H54 (cell line): ENCODE results near the gene SPATS2.

ENCODE experiments used
- DNase-seq: peaks from one replicate; pipeline ENCODE4 v3.0.0; 2011; ENCODE audit warnings: low spot score, mixed read lengths; ENCODE audit not compliant: insufficient read length
- FAIRE-seq: peaks from 3 replicates; lab custom pipeline; 2011; peaks lifted over from hg19 to GRCh38; lab: Jason Lieb, UNC
- POLR2A ChIP-seq: IDR thresholded peaks from 2 replicates; pipeline ENCODE4 v1.6.1; 2011; ENCODE audit warnings: low read depth, mild to moderate bottlenecking, low read length

Gene SPATS2

DNA sequence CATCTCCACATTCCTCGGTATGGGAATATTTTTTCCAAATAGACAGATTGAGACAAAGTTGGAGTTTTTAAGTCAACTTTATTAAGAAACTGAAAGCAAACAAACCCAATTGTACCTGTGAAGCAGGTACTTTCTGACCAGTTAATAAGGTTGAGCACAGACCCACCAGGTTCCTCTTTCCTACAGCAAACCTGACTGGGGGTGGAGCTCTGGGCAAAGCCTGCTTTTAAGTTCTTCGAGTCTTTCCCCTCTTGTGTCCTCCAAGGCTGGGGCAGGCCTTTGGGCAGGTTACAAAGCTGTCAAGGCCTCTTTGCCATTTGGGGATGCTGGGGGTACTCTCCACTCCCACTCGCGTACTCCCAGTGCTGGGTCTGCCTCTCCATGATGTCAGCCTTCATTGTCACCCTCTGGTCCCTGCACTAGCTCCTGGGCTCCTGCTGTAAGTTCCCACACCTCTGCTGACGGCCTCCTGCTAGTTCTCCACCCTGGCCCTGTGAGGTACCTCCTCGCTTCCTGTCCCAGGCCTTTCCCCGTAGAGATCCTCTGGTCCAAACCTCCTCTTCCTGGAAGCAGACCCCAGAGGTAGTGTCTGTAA lies 174.7 kb downstream of the SPATS2 start:
- FAIRE-seq (no peak), DNase-seq (no peak)
- TF ChIP-seq POLR2A = no peak

DNA sequence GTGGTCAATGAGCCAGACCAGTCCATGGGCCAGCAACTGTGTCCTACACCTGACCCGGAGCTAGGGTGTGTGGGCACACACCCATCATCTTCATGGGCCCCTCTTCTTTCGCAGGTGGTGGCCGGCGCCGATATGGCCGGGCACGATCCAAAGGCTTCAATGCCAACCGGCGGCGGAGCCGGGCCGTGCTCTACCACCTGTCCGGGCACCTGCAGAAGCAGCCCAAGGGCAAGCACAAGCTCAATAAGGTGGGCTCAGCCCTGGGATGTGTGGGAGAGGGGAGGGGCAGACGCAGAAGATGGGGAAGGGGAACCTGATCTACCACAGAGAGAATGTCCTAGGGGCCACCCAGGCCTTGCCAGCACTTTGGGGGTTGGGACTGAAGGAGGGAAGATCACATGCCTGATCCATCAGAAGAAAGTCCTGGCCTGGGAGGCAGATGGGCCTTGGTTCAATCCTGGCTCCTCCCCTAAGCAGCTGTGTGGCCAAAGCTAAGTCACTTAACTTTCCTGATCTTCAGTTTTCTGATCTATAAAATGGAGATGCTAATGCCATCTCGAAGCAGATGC lies 175.4 kb downstream of the SPATS2 start:
- DNase-seq (no peak), FAIRE-seq (no peak)
- TF ChIP-seq POLR2A = no peak

DNA sequence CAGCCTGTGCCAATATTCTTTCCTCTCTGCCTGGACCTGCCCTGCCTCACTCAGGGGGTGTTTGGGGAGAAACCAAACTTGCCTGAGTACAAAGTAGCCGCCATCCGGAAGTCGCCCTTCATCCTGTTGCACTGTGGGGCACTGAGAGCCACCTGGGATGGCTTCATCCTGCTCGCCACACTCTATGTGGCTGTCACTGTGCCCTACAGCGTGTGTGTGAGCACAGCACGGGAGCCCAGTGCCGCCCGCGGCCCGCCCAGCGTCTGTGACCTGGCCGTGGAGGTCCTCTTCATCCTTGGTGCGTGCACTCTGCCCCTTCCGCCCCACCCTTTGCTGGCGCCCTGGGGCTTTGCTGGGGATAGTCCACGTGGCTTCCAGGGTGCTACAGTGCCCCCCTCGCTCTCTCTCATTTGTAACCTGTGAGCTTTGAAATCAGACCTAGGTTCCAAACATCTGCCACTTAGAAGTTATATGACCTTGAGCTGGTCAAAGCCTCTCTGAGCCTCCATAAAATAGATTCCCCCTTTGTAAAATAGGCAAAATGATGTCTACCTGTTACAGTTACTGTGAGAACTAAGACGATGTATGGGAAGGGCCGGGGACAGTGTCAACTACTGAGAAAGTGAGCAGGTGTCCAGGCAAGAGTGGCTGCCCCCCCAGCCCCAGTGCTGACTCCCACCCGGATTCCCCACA lies 176.1 kb downstream of the SPATS2 start:
- DNase-seq (no peak), FAIRE-seq (no peak)
- no peak for TF ChIP-seq POLR2A

DNA sequence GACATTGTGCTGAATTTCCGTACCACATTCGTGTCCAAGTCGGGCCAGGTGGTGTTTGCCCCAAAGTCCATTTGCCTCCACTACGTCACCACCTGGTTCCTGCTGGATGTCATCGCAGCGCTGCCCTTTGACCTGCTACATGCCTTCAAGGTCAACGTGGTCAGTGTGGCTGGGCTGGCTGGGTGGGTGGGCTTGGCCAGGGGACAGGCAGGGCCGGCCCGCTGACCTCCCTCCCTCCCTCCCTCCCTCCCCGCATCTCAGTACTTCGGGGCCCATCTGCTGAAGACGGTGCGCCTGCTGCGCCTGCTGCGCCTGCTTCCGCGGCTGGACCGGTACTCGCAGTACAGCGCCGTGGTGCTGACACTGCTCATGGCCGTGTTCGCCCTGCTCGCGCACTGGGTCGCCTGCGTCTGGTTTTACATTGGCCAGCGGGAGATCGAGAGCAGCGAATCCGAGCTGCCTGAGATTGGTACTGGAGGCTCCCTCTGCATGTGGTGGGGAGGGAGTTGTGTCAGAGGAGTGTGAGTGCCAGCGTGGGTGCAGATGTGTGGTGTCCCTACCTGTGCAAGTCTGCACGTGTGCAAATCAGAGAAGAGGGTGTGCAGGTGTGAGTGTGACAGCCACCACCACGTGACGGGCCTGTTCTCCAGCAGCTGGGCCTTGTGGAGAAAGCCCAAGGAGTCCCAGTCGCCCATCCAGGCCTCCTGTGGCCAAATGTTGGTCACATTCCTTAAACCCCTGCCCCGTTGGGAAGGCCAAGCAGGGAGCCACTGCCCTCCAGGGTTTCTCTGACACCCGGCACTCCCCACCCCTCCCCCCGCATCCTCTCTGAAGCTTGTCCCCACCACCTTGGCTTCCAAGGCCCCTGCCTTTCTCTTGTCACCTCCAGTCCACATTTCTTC lies 176.9 kb downstream of the SPATS2 start:
- TF ChIP-seq POLR2A = no peak
- FAIRE-seq (no peak), DNase-seq (no peak)

DNA sequence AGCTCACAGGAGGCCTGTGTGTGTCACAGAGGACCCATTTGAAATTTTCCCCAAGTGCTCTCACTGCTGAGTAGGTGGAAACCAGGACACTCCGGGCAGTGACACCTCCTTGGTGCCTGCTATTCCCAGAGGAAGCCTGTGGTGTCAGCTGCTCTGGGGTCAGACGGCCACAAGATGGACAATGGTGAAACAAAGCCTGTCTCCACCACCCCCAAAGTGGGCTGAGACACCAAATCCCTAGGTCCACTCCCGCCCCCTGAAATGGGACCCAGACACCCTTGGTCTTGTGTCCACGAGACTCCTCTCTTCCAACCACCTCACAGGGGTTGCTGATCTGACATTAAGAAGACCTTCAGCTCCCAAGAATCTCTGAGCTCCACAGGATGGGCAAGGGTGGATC lies 178.6 kb downstream of the SPATS2 start:
- DNase-seq (no peak), FAIRE-seq (no peak)
- no peak for TF ChIP-seq POLR2A

DNA sequence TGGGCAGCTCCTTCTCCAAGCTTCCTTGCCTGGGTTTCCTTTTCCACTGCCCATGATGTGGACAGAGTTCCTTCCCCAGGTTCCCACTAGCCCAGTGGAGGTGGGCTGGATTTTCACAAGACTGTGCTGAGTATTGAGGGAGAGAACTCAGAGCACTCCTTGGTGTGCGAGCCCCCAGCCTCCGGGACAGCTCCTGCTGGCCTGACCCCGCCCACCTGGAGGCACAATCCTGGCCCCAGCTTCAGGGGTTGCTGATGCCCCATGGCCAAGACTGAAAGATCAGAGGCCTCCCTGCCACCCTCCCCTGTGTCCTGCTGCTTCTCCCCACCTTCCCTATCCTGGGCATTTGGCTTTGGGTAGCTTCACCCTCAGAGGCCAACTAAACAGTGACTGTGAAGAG lies 179.2 kb downstream of the SPATS2 start:
- DNase-seq = no peak
- no peak for FAIRE-seq
- no peak for TF ChIP-seq POLR2A

DNA sequence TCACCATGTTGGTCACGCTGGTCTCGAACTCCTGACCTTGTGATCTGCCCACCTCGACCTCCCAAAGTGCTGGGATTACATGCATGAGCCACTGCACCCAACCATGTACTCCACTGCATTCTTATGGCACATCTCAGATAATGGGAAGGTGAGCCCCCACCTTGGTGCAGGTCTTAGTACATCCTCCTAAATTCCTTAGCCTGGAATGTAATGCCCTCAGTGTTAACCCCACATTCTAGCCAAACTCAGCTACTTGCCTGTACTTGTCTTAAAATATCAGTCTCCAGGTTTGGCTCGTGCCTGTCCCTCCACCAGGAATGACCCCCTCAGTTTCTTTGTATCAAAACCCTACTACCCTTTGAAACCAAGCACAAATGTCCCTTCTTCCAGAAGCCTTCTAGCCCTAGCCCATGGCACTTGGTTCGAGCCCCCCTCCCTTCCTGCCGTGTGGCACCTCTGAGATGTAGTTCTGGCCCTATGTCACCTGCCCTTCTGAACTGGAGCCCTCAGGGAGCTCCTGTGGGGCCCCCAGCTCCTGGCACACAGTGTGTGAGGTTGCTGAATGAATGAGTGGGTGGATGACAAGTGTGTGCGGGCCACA lies 179.9 kb downstream of the SPATS2 start:
- TF ChIP-seq POLR2A = no peak
- no peak for FAIRE-seq
- DNase-seq = no peak

DNA sequence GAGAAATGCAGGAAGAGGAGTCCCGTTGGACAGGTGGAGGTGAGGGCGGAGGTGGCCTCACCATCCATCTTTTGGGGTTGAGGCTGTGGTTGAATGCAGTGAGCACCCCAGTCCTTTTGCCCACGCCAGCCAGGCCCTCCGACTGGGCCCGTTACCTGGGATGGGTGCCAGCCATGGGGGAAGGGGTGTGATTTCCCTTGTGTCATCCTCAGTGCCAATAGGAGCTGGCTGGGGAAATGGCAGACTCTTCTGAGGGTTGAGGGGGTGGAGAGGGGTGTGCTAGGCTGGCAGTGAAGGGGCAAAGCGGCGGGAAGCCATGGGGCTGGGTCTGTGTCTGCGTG lies 181.2 kb downstream of the SPATS2 start:
- no peak for DNase-seq
- no peak for TF ChIP-seq POLR2A

DNA sequence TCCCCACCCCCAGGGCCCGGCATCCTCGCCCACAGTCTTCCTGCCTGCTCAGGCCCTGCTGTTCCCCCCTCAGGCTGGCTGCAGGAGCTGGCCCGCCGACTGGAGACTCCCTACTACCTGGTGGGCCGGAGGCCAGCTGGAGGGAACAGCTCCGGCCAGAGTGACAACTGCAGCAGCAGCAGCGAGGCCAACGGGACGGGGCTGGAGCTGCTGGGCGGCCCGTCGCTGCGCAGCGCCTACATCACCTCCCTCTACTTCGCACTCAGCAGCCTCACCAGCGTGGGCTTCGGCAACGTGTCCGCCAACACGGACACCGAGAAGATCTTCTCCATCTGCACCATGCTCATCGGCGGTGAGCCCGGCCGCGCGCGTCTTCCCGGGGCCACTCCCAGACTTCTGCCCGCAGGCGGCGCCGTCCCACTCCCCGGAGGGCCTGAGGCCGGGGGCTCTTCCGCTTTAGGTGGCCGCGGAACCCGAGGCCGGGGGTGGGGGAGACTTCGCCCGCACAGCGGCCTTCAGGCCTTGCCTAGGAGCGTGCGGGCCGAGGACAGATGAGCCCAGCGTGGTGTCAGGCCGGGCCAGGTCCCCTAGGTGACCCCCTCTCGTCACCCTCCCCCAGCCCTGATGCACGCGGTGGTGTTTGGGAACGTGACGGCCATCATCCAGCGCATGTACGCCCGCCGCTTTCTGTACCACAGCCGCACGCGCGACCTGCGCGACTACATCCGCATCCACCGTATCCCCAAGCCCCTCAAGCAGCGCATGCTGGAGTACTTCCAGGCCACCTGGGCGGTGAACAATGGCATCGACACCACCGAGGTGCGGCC lies 181.8 kb downstream of the SPATS2 start:
- DNase-seq (no peak), FAIRE-seq (no peak)

More for the DNA sequence above, 181.2 kb downstream of the SPATS2 start:
- FAIRE-seq = no peak

DNA sequence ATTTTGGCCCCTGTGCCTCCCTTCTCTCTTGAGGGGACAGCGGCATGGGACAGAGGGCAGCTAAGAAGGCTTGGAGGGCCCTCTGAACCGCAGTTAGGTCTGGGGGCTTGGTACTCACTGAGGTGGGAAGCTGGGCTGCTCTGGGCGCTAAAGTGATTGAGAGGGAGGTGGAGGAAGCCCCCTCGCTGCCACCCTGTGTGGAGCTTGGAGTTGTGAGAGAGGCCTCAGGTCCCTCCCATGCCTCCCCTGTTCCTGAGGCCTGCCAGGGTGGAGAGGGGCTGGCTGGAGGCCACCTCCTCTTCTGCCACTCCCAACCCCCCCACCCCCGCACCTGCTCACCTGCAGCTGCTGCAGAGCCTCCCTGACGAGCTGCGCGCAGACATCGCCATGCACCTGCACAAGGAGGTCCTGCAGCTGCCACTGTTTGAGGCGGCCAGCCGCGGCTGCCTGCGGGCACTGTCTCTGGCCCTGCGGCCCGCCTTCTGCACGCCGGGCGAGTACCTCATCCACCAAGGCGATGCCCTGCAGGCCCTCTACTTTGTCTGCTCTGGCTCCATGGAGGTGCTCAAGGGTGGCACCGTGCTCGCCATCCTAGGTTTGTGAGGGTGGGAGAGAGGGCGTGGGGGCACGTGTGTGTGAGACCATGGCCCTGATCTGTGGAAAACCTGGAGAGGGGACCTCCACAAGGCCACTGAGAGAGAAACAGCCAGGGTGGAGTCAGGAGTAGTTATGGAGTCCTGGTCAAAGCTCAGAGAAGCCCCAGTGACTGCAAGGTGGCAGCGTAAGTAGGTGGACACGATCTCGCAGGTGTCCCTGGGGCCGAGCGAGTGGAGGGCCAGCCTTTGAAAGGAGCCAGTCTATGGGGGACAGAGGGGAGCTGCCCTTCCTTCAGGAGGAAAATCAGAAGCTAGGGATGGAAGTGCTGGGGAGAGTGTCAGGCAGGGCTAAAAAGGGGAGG lies 182.8 kb downstream of the SPATS2 start:
- no peak for TF ChIP-seq POLR2A
- FAIRE-seq = no peak
- DNase-seq = no peak

More for the DNA sequence above, 181.8 kb downstream of the SPATS2 start:
- no peak for TF ChIP-seq POLR2A

DNA sequence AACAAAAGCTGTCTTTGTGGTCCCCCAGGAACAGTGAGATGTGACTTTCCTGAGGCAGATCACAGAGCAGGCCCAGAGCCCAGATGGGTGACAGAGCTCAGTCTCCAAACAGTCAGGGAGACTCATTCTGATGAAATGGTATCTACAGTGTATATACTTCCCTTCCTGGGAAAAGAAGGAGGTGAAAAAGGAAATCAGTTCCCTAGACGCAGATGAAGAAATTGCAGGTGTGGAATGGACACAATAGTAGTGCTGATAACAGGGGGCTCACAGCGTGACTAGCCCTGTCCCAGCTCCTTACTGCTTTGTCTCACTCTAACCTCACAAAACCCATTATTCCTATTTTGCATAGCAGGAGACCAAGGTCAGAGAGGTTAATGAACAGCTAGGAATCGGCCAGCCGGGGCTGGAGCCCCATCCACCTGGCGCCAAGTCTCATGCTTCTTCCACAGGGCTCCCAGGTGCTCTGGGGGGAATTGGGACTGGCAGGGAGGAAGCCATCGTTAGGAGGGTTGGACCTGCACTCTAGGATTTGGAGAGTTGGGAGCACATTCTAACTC lies 183.5 kb downstream of the SPATS2 start:
- no peak for DNase-seq
- TF ChIP-seq POLR2A = no peak
- FAIRE-seq = no peak
